ENCODE measurements around the gene RASAL2.
"Not testable (repeated sequence)": the region's sequence is repeated elsewhere in the genome, so short reads cannot be mapped to it uniquely, and the experiment has no call there.

RASAL2 gene

DNA sequence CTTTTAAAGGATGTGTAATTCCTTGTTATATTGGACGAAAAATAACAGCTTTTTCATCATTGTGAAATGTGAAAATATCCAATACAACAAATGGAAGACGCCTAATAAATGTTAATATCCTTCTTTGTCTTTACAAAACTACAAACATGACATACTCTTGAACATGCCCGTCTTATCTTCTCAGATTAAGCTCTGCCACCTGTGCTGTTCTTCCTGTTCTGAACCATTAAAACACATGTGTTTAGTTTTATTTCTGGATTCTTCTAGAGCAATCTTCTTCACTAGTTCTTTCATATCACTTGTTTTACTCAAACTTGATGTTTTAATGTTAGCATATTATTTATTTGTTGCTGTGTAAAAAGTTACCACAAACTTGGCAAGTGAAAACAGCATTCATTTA, 255.9 kb downstream of the RASAL2 start:
- DNase-seq = no peak

DNA sequence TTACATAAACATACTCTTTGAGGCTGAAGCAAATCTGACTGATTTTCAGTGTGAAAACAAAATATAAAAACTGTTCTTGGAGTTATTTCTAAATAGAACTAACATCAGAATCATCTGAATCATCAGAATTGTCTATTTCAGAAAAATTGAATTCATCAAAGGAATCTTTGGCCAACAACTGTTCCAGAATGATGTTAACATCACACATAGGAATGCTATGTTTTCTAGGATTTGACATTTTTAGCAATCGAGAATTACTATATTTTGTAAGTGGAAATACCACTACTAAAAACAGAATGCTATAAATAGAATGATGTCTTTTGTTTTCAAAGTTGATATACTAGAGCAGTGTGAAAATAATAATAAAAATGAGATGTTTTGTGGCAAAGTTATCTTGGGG, 258.0 kb downstream of the RASAL2 start:
- peak; percentile 42 for DNase-seq

DNA sequence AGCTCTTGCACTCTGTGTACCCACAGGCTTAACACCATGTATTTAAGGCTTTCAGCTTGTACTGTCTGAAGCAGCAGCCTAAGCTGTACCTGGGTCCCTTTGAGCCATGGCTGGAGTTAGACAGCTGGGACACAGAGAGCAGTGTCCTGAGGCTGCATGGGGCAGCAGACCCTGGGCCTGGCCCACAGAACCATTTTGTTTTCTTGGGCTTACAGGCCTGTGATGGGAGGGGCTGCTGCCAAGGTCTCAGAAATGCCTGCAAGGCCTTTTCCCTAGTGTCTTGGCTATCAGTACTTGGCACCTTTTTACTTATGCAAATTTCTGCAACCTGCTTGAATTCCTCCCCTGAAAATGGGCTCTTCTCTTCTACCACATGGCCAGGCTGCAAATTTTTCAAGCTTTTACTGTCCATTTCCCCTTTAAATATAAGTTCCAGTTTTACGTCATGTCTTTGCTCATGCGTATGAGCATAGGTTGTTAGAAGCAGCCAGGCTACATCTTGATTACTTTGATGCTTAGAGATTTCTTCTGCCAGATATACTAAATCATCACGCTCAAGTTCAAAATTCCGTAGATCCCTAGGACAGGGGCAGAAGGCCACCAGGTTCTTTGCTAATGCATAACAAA, 259.0 kb downstream of the RASAL2 start:
- DNase-seq = no peak

DNA sequence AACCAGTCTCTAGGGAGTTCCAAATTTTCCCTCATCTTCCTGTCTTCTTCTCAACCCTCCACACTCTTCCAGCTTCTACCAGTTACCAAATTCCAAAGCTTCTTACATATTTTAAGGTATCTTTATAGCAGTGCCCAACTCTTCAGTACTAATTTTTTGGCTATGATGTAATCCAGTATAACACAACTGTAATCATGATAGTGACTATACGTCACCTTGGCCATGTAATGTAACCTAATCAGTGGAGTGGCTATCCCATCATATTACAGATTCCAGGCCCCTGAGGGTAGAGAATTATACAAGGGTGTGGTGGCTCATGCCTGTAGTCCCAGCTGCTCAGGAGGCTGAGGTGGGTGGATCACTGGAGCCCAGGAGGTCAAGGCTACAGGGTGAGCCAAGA, 259.6 kb downstream of the RASAL2 start:
- no peak for DNase-seq

DNA sequence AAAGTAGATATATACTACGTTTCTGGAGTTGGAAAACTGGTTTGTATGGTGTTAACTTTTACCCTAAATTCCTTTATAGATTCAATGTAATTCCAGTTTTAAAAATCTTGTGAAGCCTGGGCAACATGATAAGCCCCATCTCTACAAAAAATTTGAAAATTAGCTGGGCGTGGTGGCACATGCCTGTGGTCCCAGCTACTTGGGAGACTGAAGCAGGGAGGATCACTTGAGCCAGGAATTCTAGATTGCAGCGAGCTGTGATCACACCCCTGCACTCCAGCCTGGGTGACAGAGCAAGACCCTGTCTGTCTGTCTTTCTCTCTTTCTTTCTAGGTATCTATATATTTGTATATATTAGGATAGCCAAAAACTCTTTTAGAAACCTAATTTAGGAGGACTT, 260.9 kb downstream of the RASAL2 start:
- peak; percentile 73 for DNase-seq

DNA sequence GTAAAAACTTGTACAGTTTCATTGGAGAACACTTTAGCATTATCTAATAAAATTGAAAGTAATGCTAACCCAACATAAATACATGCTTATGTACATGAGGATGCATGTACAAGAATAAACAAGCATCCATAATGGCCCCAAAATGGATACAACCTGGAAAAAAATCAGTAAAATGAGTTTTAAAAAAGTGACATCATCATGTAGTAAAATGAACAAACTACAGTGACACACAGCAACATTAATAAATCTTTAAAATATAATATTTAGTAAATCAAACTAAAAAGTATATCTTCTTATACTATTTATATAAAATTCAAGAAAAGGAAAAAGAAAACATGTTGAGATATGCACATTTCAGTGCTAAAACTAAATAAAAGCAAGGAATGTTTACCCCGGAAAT, 262.4 kb downstream of the RASAL2 start:
- DNase-seq = no peak

DNA sequence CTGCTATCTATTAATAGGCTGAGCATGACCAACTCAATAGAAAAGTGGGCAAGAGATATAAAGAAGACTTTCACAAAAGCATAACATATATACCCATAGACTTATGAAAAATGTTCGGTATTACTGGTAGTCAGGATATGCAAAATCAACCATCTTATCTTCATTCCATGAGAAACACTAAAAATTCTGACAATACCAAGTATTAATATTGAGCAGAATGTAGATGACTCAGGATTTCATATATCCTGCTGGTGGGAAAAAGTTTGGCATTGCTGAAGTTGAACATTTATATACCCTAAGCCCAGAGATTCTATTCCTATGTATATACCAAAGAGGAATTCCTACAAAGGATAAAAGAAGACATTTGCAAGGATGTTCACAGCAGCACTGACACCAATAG, 264.6 kb downstream of the RASAL2 start:
- peak; percentile 75 for DNase-seq

DNA sequence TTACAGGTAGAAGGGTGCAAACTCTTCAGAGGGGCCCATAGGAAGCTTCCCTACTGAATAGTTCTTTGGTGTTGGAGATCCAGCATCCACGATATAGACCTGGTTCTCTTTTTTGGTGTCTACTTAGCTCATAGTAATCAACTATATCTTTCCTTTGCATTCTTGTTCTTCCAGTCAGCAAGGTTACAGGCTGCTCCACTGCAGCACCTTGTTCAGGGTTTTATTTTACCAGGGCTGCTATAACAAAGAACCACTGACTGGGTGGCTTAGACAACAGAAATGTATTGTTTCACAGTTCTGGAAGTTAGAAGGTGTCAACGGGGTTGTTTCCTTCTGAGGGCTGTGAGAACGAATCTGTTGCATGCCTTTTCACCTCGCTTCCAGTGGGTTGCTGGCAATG, 266.5 kb downstream of the RASAL2 start:
- DNase-seq = no peak

DNA sequence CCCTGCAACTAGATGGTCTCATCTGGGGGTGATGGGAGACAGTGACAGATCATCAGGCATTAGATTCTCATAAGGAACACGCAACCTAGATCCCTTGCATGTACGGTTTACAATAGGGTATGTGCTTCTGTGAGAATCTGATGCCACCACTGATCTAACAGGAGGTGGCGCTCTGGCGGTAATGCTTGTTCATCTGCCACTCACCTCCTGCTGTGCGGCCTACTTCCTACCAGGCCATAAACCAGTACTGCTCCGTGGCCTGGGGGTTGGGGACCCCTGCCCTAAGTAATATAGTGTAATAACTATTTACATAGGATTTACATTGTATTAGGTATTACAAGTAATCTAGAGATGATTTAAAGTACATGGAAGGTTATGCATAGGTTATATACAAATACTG, 267.9 kb downstream of the RASAL2 start:
- no peak for DNase-seq

DNA sequence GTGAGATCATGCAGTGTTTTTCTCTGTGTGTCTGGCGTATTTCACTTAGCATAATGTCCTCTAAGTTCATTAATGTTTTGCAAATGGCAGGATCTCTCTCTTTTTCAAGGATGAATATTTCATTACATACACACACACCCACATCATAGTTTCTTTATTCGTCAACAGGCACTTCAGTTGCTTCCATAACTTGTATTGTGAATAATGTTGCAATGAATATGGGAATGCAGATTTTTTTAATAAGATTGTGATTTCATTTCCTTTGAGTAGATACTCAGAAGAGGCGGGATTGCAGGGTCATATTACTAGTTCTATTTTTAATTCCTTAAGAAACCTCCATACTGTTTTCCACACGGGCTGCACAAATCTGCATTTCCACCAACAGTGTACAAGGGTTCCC, 268.8 kb downstream of the RASAL2 start:
- peak; percentile 70 for DNase-seq

DNA sequence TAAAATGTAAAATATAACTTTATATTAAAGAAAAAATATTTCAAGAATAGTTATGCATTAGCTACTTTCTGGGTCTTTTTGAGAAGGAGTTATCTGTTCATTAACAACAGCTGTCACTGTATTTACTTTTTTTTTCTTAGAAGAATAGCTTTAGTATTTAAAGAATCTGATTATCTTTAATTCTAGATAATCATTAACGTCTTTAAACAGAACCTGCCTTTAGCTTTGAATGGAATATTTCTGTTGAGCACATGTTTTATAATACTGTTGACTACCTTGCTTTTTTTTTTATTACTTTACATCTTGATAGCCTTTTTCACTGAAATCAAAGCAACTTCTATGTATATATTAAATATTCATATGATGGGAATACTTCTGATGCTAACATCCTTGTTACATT, 270.9 kb downstream of the RASAL2 start:
- no peak for DNase-seq

DNA sequence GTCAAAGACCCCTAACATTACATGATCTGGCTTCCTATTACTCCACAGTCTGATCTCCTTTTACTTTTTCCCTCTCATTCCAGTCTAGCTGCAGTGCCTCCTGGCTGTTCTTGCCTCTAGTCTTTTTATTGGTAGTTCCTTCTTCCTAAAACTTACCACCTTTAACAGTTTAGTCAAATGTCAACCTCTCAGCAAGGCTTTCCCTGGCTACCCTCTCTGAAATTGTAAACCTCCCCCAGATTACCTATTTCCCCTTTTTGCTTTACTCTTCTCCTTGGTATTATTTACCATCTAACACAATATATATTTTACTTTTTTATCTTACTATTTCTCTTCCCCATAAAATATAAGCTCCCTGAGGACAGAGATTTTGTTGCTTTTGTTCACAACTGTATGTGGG, 273.2 kb downstream of the RASAL2 start:
- no peak for DNase-seq

DNA sequence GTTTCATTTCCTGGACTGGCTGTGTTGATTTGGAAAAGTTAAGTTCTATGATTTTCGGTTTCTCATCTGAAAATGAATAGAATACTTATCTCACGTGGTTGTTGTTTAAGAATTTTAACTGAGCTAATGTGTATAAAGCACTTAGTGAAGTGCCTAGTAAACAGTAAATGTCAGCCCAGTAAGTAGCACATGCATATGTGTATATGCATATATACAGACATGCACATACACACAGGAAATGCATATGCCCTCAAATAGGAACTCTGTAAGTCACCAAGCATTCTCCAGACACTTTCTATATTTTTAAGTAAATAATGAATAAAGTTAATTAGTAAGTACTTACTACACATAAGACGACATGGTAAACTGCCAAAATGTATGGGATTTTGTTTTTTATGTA, 274.3 kb downstream of the RASAL2 start:
- no peak for DNase-seq

DNA sequence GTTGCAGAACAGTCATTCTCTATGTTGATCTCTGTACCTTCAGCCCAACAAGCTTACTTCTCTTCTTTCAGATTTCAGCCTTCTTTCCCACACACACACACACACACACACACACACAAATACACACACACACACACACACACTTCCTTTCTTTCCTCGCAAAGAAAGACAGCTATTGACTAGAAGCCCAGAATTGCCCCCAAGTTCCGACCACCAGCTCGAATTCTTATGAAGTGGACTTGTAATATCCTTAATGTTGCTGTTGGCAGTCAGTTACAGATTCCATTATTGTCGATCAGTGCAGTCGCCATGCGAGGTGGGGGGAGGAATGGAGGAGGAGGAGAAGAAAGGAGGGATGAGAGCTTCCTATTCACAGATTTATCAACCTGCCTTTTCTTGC, 277.3 kb downstream of the RASAL2 start:
- DNase-seq = peak; percentile 61

DNA sequence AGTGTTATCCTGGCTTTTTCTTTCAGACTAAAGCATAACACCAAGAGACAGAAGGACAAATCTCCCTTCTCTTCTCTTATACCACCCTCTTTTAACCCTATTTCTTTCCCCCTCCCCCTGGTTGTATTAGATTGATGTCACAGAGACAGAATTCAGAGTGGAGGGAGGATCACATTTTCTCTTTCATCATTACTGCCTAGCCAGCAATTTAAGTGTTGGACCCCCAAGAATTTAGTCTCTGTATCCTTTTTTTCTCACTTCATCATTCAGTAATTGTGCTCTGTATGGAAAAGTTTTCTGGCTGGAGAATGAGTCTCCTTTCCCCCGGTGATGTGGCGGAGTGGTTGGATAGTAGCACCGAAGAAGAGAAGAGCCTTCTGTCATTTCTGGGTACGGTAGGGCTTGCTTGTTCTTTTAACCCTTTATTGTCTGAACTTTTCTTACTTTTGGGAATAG, 278.1 kb downstream of the RASAL2 start:
- DNase-seq = no peak

DNA sequence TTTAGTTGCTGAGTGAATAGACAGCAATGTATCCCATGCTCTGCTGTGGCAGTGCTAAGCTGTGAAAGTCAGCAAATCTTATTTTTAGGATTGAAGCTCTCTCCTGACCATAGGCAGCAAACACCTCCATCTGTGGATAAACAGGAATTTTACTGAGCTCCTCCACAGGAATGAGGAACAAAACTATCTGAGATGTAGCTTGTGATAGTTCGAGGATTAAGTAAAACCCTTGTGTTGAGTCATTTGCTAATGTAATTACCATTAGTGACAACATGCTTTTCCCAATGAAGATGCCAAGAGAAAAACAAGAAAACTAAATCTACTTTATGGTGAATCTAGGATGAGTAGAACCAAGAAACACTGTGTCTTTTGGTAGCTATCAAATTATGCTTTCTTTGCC, 280.1 kb downstream of the RASAL2 start:
- no peak for DNase-seq

DNA sequence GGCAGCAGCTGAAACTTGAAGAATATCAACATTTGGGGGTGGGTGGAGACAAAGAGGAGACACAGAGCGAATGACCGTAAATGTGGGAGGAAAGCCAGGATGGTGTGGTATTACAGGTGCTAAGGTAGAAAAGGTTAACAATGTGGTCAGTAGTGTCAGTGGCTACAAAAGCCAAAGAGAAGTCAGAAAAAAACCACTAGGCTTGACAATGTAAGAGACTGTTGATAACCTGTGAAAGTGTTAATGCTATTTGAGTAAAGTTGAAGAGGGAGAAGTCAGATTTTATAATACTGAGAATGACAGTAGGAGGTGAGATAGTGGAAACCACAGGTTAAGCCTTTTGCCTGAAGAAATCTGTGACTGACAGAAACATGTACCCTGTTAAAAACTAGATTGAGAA, 282.1 kb downstream of the RASAL2 start:
- DNase-seq = no peak

DNA sequence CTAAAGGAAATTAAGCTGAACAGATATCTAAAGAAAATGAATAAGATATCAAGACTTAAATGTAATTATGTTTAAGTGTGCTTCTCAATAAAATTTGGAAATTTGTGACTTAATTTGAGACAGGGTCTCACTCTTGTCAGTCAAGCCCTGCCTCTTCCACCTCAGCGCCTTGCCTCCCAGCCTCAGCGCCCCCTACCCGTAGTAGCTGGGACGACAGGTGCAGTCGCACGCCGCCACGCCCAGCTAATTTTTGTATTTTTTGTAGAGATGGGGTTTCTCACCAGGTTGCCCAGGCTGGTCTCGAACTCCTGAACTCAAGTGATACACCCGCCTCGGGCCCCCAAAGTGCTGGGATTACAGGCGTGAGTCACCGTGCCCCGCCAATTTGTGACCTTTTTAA, 285.9 kb downstream of the RASAL2 start:
- DNase-seq = no peak

DNA sequence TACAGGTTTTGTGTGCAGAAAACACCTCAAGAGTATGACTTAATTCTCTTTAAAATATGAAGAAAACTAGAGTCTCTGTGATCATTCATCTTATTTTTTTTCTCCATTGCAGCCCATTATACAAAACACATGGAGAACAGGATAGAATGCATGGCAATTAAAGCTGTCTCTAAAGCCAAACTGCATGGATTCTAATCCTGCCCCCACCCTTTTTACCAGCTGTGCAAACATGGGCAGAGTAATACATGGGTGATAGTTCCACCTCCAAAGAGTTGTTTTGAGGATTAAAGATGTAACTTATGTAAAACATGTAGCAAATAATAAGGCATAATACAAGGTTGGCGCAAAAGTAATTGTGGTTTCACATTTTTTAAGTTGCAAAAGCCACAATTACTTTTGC, 288.5 kb downstream of the RASAL2 start:
- no peak for DNase-seq

DNA sequence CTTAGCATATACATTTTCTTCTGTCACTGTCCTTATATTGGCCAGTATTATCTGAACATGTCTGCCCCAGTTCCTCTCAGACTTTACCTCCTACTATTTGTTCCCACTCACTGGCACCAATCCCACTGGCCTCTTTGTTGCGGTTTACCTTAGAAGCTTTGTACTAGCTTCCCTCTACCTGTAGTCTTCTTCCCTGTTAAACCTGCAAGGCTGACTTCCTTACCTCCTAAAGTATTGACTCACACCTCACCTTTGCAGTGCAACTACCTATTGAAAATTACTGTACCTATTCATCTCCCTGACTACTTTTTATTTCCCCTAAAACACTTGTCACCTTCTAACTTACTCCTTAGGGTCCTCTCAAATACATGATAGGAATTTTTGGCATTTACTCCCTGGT, 291.8 kb downstream of the RASAL2 start:
- no peak for DNase-seq

DNA sequence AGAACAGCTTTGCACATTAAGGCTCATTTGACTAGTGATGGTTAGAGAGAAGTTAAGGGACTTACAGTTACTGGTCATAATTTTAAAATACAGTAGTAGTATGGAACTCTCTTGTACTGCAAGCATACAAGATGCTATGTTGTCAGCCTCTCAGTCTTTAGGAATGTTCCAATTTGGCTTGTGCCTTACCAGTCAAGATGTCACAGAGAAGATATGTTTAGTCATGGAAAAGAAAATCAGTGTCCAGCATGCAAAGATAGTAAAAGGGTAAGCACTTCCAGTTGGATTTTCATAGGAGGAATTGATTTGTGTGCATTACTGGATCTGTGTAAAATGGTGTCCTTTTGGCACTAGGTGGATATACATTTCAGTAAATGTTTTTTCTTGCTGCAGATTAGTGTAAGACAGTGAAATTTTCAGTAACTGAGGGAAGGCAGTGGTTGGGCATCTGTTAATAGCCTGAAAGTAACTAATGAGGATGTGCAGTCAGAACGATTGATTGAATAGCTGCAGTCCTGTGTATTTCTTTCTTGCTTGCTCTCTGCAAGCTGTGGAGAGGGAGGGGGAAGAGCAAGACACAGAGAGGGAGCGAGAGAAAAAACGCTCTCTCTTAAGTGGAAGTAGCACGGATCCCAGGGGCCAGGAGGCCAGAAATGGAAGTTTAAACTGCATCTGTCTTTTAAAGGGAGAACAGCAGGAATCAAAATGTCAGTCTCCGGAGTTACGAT, 294.7 kb downstream of the RASAL2 start:
- peak; percentile 64 for DNase-seq

DNA sequence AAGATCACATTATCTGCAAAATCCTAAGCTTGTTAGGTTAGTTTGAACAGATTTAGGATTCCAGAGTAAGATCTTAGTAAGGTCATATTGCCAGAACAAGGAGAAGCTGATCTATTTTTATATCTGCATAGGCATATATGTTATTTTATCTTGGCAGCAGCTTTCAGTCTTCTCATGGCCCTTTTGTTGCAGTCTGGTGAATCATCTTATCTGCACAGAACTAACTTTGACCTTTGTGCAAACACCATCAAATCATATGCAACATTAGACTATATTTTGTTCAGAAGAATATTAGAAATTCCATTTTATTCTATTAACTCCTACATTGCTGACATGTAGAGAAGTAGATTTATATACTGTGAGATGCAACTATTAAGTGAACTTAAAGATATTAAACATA, 295.5 kb downstream of the RASAL2 start:
- DNase-seq = peak; percentile 21

DNA sequence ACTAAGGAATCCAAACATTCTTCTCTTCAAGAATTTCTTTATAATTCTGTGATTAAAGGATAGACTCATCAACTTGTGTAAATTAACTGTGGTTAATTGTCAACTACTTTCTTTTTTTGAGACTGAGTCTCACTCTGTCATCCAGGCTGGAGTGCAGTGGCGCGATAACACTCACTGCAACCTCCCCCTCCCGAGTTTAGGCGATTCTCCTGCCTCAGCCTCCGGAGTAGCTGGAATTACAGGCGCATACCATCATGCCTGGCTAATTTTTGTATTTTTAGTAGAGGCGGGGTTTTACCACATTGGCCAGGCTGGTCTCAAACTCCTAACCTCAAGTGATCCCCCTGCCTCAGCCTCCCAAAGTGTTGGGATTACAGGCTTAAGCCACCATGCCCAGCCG, 296.4 kb downstream of the RASAL2 start:
- DNase-seq = not testable (repeated sequence)

DNA sequence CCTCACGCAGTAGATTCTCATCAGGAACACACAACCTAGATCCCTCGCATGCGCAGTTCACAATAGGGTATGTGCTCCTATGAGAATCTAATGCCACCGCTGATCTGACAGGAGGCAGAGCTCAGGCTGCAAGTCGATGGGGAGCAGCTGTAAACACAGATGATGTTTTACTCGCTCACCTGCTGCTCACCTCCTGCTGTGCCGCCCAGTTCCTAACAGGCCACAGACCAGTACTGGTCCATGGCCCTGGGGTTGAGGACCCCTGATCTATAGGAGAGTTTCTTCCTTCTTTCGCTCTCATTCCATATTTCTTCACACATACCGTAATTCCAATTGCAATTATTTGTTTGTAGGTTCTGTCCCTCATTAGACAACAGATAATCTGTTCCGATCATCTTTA, 299.5 kb downstream of the RASAL2 start:
- DNase-seq = no peak

DNA sequence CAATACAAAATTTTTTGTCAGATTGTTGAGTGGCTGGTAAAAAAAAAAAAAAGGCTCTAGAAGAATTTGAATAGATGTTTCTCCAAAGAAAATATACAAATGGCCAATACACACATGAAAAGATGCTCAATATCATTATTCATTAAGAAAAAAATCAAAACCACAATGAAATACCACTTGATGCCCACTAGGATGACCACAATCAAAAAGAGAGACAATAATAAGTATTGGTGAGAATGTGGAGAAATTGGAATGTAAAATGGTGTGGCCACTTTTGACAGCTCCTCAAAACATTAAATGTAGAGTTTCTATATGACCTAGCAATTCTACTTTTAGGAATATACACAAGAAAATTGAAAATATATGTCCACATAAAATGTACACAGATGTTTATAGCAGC, 302.9 kb downstream of the RASAL2 start:
- no peak for DNase-seq
